T-helper 1 cell treated with Interleukin-12 subunit alpha and Interleukin-12 subunit beta and Interleukin-4 antibody, amounts not matched to agents 30 μg/mL and 1 μg/mL, for 36 hours (primary cell): ENCODE measurements around the gene DDX25.

Source experiments
- H3K27ac Mint-ChIP-seq: one replicate; pipeline ENCODE4 v1.8.0; 2021; ENCODE audit warnings: mild to moderate bottlenecking, mixed read lengths
- H3K27me3 Mint-ChIP-seq: one replicate; pipeline ENCODE4 v1.8.0; 2021; ENCODE audit warnings: low read depth, mixed read lengths
- H3K36me3 Mint-ChIP-seq: one replicate; pipeline ENCODE4 v1.8.0; 2021; ENCODE audit warnings: low read depth, mixed read lengths
- H3K4me1 Mint-ChIP-seq: one replicate; pipeline ENCODE4 v1.8.0; 2021; ENCODE audit warnings: low read depth, mixed read lengths
- H3K4me3 Mint-ChIP-seq: one replicate; pipeline ENCODE4 v1.8.0; 2021; ENCODE audit warnings: mild to moderate bottlenecking, moderate library complexity, mixed read lengths
- H3K9me3 Mint-ChIP-seq: one replicate; pipeline ENCODE4 v1.8.0; 2021; ENCODE audit warnings: mixed read lengths

The DDX25 gene

GRCh38 chr11:125935618-125936199 is 31.4 kb downstream of the DDX25 start:
- Mint-ChIP-seq H3K27ac (no peak overlapping the region), H3K4me3 (no peak overlapping the region), H3K36me3 (no peaks in the 10 kb centered on the region)

GRCh38 chr11:125938418-125938817 is 34.1 kb downstream of the DDX25 start:
- H3K4me1 Mint-ChIP-seq: peaks cover 2% of the 10 kb centered on the region
- H3K27me3 Mint-ChIP-seq: no peaks in the 10 kb centered on the region
- H3K36me3 Mint-ChIP-seq: no peaks in the 10 kb centered on the region
- H3K9me3 Mint-ChIP-seq: no peaks in the 10 kb centered on the region
- H3K4me3 Mint-ChIP-seq: no peak overlapping the region
- no peak overlapping the region for H3K27ac Mint-ChIP-seq

More at GRCh38 chr11:125935618-125936199, 31.4 kb downstream of the DDX25 start:
- Mint-ChIP-seq H3K9me3 (no peaks in the 10 kb centered on the region), H3K4me1 (no peaks in the 10 kb centered on the region), H3K27me3 (no peaks in the 10 kb centered on the region)

- Mint-ChIP-seq H3K9me3 (no peaks in the 10 kb centered on the region), H3K36me3 (no peaks in the 10 kb centered on the region), H3K27ac (no peak overlapping the region), H3K4me1 (peaks cover 2% of the 10 kb centered on the region), H3K27me3 (no peaks in the 10 kb centered on the region), H3K4me3 (no peak overlapping the region)
Observed at GRCh38 chr11:125939081-125939521, 34.8 kb downstream of the DDX25 start.

GRCh38 chr11:125940145-125940544 is 35.8 kb downstream of the DDX25 start:
- Mint-ChIP-seq H3K27ac (no peak overlapping the region), H3K4me1 (peaks cover 2% of the 10 kb centered on the region), H3K27me3 (no peaks in the 10 kb centered on the region), H3K9me3 (no peaks in the 10 kb centered on the region), H3K36me3 (no peaks in the 10 kb centered on the region), H3K4me3 (no peak overlapping the region)

- no peak overlapping the region for H3K27ac Mint-ChIP-seq
- H3K9me3 Mint-ChIP-seq: no peaks in the 10 kb centered on the region
- H3K4me3 Mint-ChIP-seq: no peak overlapping the region
- H3K4me1 Mint-ChIP-seq: peaks cover 2% of the 10 kb centered on the region
- no peaks in the 10 kb centered on the region for H3K27me3 Mint-ChIP-seq
- H3K36me3 Mint-ChIP-seq: no peaks in the 10 kb centered on the region
Observed at GRCh38 chr11:125941267-125941618, 36.9 kb downstream of the DDX25 start.

GRCh38 chr11:125941619-125942611 is 37.6 kb downstream of the DDX25 start:
- H3K4me3 Mint-ChIP-seq: peak overlapping the region; percentile 19
- H3K4me1 Mint-ChIP-seq: peaks cover 2% of the 10 kb centered on the region
- H3K36me3 Mint-ChIP-seq: no peaks in the 10 kb centered on the region
- H3K27me3 Mint-ChIP-seq: no peaks in the 10 kb centered on the region
- no peaks in the 10 kb centered on the region for H3K9me3 Mint-ChIP-seq
- H3K27ac Mint-ChIP-seq: no peak overlapping the region

GRCh38 chr11:125942771-125943428 is 38.6 kb downstream of the DDX25 start:
- no peaks in the 10 kb centered on the region for H3K9me3 Mint-ChIP-seq
- no peak overlapping the region for H3K27ac Mint-ChIP-seq
- no peak overlapping the region for H3K4me3 Mint-ChIP-seq
- H3K4me1 Mint-ChIP-seq: peaks cover 2% of the 10 kb centered on the region
- no peaks in the 10 kb centered on the region for H3K36me3 Mint-ChIP-seq
- H3K27me3 Mint-ChIP-seq: no peaks in the 10 kb centered on the region

- Mint-ChIP-seq H3K4me1 (peaks cover 2% of the 10 kb centered on the region), H3K9me3 (no peaks in the 10 kb centered on the region), H3K4me3 (no peak overlapping the region), H3K27me3 (no peaks in the 10 kb centered on the region), H3K27ac (no peak overlapping the region), H3K36me3 (no peaks in the 10 kb centered on the region)
Observed at GRCh38 chr11:125943661-125944349, 39.5 kb downstream of the DDX25 start.

GRCh38 chr11:125944350-125945010 is 40.2 kb downstream of the DDX25 start:
- H3K27ac Mint-ChIP-seq: no peak overlapping the region
- peaks cover 2% of the 10 kb centered on the region for H3K4me1 Mint-ChIP-seq

GRCh38 chr11:125945011-125945796 is 40.9 kb downstream of the DDX25 start:
- Mint-ChIP-seq H3K4me1 (peaks cover 2% of the 10 kb centered on the region), H3K4me3 (no peak overlapping the region), H3K27me3 (no peaks in the 10 kb centered on the region), H3K9me3 (no peaks in the 10 kb centered on the region), H3K36me3 (no peaks in the 10 kb centered on the region), H3K27ac (no peak overlapping the region)

More at GRCh38 chr11:125944350-125945010, 40.2 kb downstream of the DDX25 start:
- Mint-ChIP-seq H3K9me3 (no peaks in the 10 kb centered on the region), H3K27me3 (no peaks in the 10 kb centered on the region), H3K4me3 (no peak overlapping the region), H3K36me3 (no peaks in the 10 kb centered on the region)

GRCh38 chr11:125945797-125946520 is 41.7 kb downstream of the DDX25 start, which contains the start of gene VSIG10L2:
TSS of gene VSIG10L2 (plus strand) at chr11:125946044. CDS start at chr11:125946056, 12 bp downstream.
- Mint-ChIP-seq H3K27ac (no peak within 1 kb of the TSS), H3K4me3 (no peak within 1 kb of the TSS), H3K9me3 (no peaks in the 10 kb centered on the region), H3K4me1 (peaks cover 2% of the 10 kb centered on the region), H3K36me3 (no peaks in the 10 kb centered on the region), H3K27me3 (no peaks in the 10 kb centered on the region)

GRCh38 chr11:125946712-125947418 is 42.6 kb downstream of the DDX25 start:
- peaks cover 2% of the 10 kb centered on the region for H3K4me1 Mint-ChIP-seq
- no peak overlapping the region for H3K4me3 Mint-ChIP-seq
- H3K36me3 Mint-ChIP-seq: no peaks in the 10 kb centered on the region
- no peaks in the 10 kb centered on the region for H3K9me3 Mint-ChIP-seq
- no peaks in the 10 kb centered on the region for H3K27me3 Mint-ChIP-seq
- no peak overlapping the region for H3K27ac Mint-ChIP-seq
